Activated naive CD4-positive, alpha-beta T cell treated with anti-CD3 and anti-CD28 coated beads, Interleukin-2, amount 50 U/mL, for 24 hours (primary cell): ENCODE data around the gene TFAP2C.
A peak's percentile ranks its signal among the peaks of the same experiment; 100 is the strongest.

Source experiments
- H3K27ac Mint-ChIP-seq: one replicate; pipeline ENCODE4 v1.8.0; 2021; ENCODE audit warnings: mild to moderate bottlenecking, mixed read lengths
- H3K27me3 Mint-ChIP-seq: one replicate; pipeline ENCODE4 v1.8.0; 2021; ENCODE audit warnings: mixed read lengths
- H3K36me3 Mint-ChIP-seq: one replicate; pipeline ENCODE4 v1.8.0; 2021; ENCODE audit warnings: mixed read lengths
- H3K4me1 Mint-ChIP-seq: one replicate; pipeline ENCODE4 v1.8.0; 2021; ENCODE audit warnings: mixed read lengths
- H3K4me3 Mint-ChIP-seq: one replicate; pipeline ENCODE4 v1.8.0; 2021; ENCODE audit warnings: mild to moderate bottlenecking, mixed read lengths
- H3K9me3 Mint-ChIP-seq: one replicate; pipeline ENCODE4 v1.8.0; 2021; ENCODE audit warnings: mixed read lengths

Gene TFAP2C

DNA sequence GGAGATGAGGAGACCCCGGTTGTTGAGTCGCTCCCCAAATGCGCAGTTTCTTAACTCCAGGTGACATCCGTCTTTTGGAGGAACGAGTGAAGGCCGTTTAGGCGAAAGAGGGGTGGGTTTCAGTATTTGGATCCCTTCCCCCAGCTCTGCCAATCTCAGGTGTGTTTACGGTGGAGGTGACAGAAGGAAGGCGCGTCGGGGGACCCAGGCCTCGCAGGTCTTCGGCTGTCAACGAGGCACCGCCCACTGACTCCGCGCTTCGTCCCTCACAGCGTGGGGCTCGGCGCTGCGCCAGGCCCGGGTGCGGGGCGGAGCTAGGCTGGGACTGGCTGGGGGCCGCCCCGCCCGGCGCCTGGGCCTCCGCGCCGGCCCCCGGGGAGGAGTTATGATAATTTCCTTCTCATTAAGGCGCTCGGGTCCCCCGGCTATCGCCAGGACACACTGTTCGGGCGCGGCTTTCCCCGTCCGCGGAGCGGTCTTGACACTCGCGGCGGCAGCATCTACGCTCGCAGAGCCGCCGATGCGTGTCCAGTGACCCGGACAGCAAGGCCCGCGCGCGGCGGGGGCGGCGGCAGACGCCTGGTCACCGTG lies at the start of gene TFAP2C:
Gene TFAP2C (plus strand): TSS at position 434 of the 591 bp plus-strand sequence. CDS start 239 bp downstream, outside the sequence.
- Mint-ChIP-seq H3K36me3 (no peaks in the 10 kb centered on the region), H3K4me3 (peak within 1 kb of the TSS; percentile 67), H3K27me3 (peaks cover 39% of the 10 kb centered on the region), H3K4me1 (peaks cover 16% of the 10 kb centered on the region), H3K27ac (no peak within 1 kb of the TSS), H3K9me3 (no peaks in the 10 kb centered on the region)

DNA sequence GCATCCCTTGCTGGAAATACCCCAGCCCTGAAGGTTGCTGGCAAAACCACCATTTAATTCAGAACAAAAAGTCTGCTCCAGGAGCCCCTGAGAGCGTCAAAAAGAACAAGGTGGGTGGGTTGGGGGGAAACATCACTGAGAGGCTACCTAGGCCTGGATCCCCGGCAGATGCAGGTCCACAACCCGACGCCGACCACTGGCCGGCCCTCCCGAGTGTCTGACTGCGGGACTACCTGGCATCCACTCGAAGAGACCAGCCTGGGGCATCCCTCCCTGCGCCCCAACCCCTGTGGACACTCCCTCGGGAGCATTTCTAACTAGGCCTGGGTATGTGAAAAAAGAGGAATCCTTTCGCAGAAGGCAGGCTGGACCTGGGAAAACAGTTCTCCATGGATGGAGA lies 48.9 kb upstream of the TFAP2C start:
- Mint-ChIP-seq H3K27me3 (peaks cover 2% of the 10 kb centered on the region), H3K4me3 (no peak overlapping the region), H3K9me3 (no peaks in the 10 kb centered on the region), H3K4me1 (no peaks in the 10 kb centered on the region), H3K36me3 (no peaks in the 10 kb centered on the region), H3K27ac (no peak overlapping the region)

- H3K9me3 Mint-ChIP-seq, result no peaks in the 10 kb centered on the region
- no peaks in the 10 kb centered on the region for H3K4me1 Mint-ChIP-seq
- no peak overlapping the region for H3K27ac Mint-ChIP-seq
- no peaks in the 10 kb centered on the region for H3K36me3 Mint-ChIP-seq
- no peak overlapping the region for H3K4me3 Mint-ChIP-seq
- H3K27me3 Mint-ChIP-seq, result peaks cover 2% of the 10 kb centered on the region
Measured at GRCh38 chr20:56581701-56582100, 47.4 kb upstream of the TFAP2C start.

DNA sequence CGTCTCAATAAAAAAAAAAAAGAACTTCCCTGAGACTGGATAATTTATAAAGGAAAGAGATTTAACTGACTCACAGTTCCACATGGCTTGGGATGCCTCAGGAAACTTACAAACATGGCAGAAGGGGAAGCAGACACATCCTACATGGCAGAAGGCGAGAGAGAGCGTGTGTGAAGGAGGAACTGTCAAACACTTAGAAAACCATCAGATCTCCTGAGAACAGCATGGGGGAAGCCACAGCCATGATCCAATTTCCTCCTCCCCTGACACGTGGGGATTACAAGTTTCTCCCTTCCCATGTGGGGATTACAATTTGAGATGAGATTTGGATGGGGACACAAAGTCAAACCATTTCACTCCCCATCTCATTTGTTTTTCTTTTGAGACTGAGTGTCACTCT lies 46.6 kb upstream of the TFAP2C start:
- Mint-ChIP-seq H3K27ac (no peak overlapping the region), H3K36me3 (no peaks in the 10 kb centered on the region), H3K4me1 (no peaks in the 10 kb centered on the region), H3K27me3 (peaks cover 2% of the 10 kb centered on the region), H3K9me3 (no peaks in the 10 kb centered on the region), H3K4me3 (no peak overlapping the region)

- H3K27me3 Mint-ChIP-seq, result peaks cover 4% of the 10 kb centered on the region
- H3K4me1 Mint-ChIP-seq, result no peaks in the 10 kb centered on the region
- H3K4me3 Mint-ChIP-seq, result no peak overlapping the region
- H3K27ac Mint-ChIP-seq, result no peak overlapping the region
- H3K9me3 Mint-ChIP-seq, result no peaks in the 10 kb centered on the region
- H3K36me3 Mint-ChIP-seq, result no peaks in the 10 kb centered on the region
Measured at GRCh38 chr20:56584916-56585315, 44.2 kb upstream of the TFAP2C start.

- no peak overlapping the region for H3K4me3 Mint-ChIP-seq
- no peak overlapping the region for H3K27ac Mint-ChIP-seq
- H3K9me3 Mint-ChIP-seq, result no peaks in the 10 kb centered on the region
- H3K27me3 Mint-ChIP-seq, result peaks cover 2% of the 10 kb centered on the region
- no peaks in the 10 kb centered on the region for H3K36me3 Mint-ChIP-seq
- no peaks in the 10 kb centered on the region for H3K4me1 Mint-ChIP-seq
Measured at GRCh38 chr20:56587307-56588041, 41.6 kb upstream of the TFAP2C start.

- no peak overlapping the region for H3K4me3 Mint-ChIP-seq
- H3K36me3 Mint-ChIP-seq, result no peaks in the 10 kb centered on the region
Measured at GRCh38 chr20:56588996-56589395, 40.1 kb upstream of the TFAP2C start.

DNA sequence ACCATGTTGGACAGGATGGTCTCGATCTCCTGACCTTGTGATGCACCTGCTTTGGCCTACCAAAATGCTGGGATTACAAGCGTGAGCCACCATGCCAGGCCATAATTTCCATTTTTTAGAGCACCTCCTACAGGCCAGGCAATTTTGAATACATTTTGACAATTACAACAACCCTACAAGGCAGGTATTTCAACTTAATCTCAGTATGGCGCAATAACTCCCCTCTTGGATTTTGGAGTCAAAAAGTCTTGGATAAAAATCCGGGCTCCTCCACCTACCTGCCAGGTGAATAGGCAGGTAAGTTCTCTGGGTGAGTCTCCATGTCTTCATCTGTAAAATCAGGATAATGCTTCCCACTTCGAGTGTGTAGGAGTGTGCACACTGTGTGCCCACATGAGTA lies 39.5 kb upstream of the TFAP2C start:
- Mint-ChIP-seq H3K27me3 (peaks cover 2% of the 10 kb centered on the region), H3K4me1 (no peaks in the 10 kb centered on the region), H3K9me3 (no peaks in the 10 kb centered on the region)

More at GRCh38 chr20:56588996-56589395, 40.1 kb upstream of the TFAP2C start:
- Mint-ChIP-seq H3K9me3 (no peaks in the 10 kb centered on the region), H3K4me1 (no peaks in the 10 kb centered on the region), H3K27ac (no peak overlapping the region), H3K27me3 (peaks cover 2% of the 10 kb centered on the region)

DNA sequence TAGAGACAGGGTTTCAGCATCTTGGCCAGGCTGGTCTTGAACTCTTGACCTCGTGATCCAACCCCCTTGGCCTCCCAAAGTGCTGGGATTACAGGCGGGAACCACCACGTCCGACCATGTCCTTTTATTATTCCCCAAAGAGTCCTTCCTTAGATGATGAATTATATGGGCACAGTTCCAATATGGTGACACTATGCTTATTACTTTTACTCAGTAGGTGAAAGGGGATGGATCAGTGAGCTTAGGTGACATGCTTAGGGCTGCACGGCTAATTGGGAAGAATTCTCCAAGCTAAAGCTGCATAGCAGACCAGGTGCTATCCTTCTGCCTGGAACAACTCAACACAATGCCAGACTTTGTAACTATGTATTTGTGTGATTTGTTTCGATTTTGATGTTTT lies 38.2 kb upstream of the TFAP2C start:
- H3K4me3 Mint-ChIP-seq, result no peak overlapping the region

More for the DNA sequence above, 39.5 kb upstream of the TFAP2C start:
- Mint-ChIP-seq H3K36me3 (no peaks in the 10 kb centered on the region), H3K27ac (no peak overlapping the region), H3K4me3 (no peak overlapping the region)

GRCh38 chr20:56592211-56592610 lies 36.9 kb upstream of the TFAP2C start:
- H3K9me3 Mint-ChIP-seq, result no peaks in the 10 kb centered on the region
- no peaks in the 10 kb centered on the region for H3K36me3 Mint-ChIP-seq
- peaks cover 2% of the 10 kb centered on the region for H3K27me3 Mint-ChIP-seq
- no peaks in the 10 kb centered on the region for H3K4me1 Mint-ChIP-seq
- H3K27ac Mint-ChIP-seq, result no peak overlapping the region
- H3K4me3 Mint-ChIP-seq, result no peak overlapping the region

More for the DNA sequence above, 38.2 kb upstream of the TFAP2C start:
- Mint-ChIP-seq H3K9me3 (no peaks in the 10 kb centered on the region), H3K27ac (no peak overlapping the region), H3K27me3 (peaks cover 2% of the 10 kb centered on the region), H3K4me1 (no peaks in the 10 kb centered on the region), H3K36me3 (no peaks in the 10 kb centered on the region)

DNA sequence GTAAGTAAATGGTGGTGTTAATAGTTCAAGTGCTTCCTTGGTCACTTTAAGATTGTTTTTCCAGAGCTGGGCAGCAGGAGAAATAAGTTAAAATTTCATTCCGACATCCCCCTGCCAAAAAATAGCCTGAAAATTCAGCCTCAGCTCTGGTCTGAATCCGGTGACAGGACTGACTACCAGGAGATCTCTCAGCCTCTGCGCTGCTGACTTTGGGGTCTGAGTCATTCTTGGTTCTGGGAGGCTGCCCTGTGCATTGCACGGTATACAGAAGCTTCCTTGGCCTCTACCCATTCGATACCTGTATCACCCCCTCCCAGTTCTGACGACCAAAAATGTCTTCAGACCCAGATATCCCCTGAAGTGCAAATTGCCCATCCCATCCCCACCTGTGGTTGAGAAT lies 36.3 kb upstream of the TFAP2C start:
- Mint-ChIP-seq H3K27ac (no peak overlapping the region), H3K9me3 (no peaks in the 10 kb centered on the region), H3K36me3 (no peaks in the 10 kb centered on the region), H3K27me3 (peaks cover 2% of the 10 kb centered on the region), H3K4me3 (no peak overlapping the region), H3K4me1 (no peaks in the 10 kb centered on the region)

DNA sequence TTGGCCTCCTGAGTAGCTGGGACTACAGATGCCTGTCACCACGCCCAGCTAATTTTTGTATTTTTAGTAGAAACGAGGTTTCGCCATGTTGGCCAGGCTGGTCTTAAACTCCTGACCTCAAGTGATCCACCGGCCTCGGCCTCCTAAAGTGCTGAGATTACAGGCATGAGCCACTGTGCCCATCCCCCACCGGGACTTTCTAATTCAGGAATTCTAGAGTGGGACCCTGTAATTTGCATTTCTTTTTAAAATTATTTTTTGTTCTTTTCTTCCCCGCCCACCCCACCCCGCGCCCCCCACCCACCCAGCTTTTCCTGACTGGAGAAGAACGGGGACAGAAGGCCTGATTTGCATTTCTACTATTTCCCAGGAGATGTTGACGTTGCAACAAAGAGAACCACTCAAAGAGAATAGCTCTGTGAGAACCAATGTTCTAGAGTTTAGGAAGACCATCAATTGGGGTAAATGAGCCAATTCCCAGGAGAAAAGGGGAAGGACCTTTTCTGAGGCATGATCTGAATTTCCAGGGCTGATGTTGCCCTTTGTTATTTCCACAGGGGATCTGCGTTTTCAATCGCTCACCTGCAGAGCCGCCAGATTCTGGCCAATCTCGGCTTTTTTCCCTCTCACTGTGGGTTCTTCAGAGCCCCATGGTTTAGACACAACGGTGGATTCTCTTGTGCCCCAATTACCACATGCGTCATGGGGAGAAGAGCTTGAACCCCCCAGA lies 33.2 kb upstream of the TFAP2C start:
- H3K27ac Mint-ChIP-seq, result no peak overlapping the region
- no peaks in the 10 kb centered on the region for H3K36me3 Mint-ChIP-seq
- no peaks in the 10 kb centered on the region for H3K27me3 Mint-ChIP-seq
- H3K4me3 Mint-ChIP-seq, result no peak overlapping the region
- no peaks in the 10 kb centered on the region for H3K9me3 Mint-ChIP-seq
- H3K4me1 Mint-ChIP-seq, result no peaks in the 10 kb centered on the region

GRCh38 chr20:56601166-56601565 lies 27.9 kb upstream of the TFAP2C start:
- Mint-ChIP-seq H3K4me3 (no peak overlapping the region), H3K27ac (no peak overlapping the region), H3K9me3 (no peaks in the 10 kb centered on the region), H3K27me3 (peaks cover 2% of the 10 kb centered on the region), H3K4me1 (no peaks in the 10 kb centered on the region), H3K36me3 (no peaks in the 10 kb centered on the region)

- no peaks in the 10 kb centered on the region for H3K4me1 Mint-ChIP-seq
- H3K27ac Mint-ChIP-seq, result no peak overlapping the region
- no peak overlapping the region for H3K4me3 Mint-ChIP-seq
- H3K27me3 Mint-ChIP-seq, result peaks cover 2% of the 10 kb centered on the region
- H3K9me3 Mint-ChIP-seq, result no peaks in the 10 kb centered on the region
- H3K36me3 Mint-ChIP-seq, result no peaks in the 10 kb centered on the region
Measured at GRCh38 chr20:56604673-56605072, 24.4 kb upstream of the TFAP2C start.

GRCh38 chr20:56605261-56605996 lies 23.7 kb upstream of the TFAP2C start:
- Mint-ChIP-seq H3K27me3 (peaks cover 2% of the 10 kb centered on the region), H3K9me3 (no peaks in the 10 kb centered on the region), H3K27ac (no peak overlapping the region), H3K4me3 (no peak overlapping the region), H3K4me1 (no peaks in the 10 kb centered on the region), H3K36me3 (no peaks in the 10 kb centered on the region)
